ENCODE results near the gene SEC61A1. TPM values are rescaled to one million over a fixed set of nuclear protein-coding genes. Genes with fewer than 3 reads are reported as not detected.
A peak's percentile ranks its signal among the peaks of the same experiment; 100 is the strongest.

Gene SEC61A1
- total and polyA plus RNA-seq, 8 donors: 36.8 to 200 (median 80.7) TPM

- intact Hi-C loops (cut with DNase I; ENCODE audit: low total_unique reads): no loop called here
- 60 to 74% (median 66%) methylated on average over 7 of the region's 7 CpGs for WGBS, 5 donors
- Histone ChIP-seq H3K27me3 (no peaks in the 10 kb centered on the region), H3K4me1 (peaks cover 0 to 11% (median 9%) of the 10 kb centered on the region in 4 donors), H3K27ac (no peak overlapping the region), H3K36me3 (peaks cover 100% of the 10 kb centered on the region in 4 donors), H3K9me3 (no peaks in the 10 kb centered on the region), H3K4me3 (no peak overlapping the region)
- DNase-seq: no peak
- TF ChIP-seq CTCF (IDR thresholded peaks at IDR 0.05) (no peak), POLR2A (IDR thresholded peaks at IDR 0.05) (no peak), POLR2AphosphoS5 (IDR thresholded peaks at IDR 0.05) (no peak), EP300 (IDR thresholded peaks at IDR 0.05) (no peak)
Observed at GRCh38 chr3:128067489-128067888, 15.3 kb downstream of the SEC61A1 start.

- Histone ChIP-seq H3K27me3 (no peaks in the 10 kb centered on the region), H3K36me3 (peaks cover 97 to 100% (median 100%) of the 10 kb centered on the region in 4 donors), H3K4me3 (no peak overlapping the region), H3K27ac (no peak overlapping the region), H3K9me3 (no peaks in the 10 kb centered on the region), H3K4me1 (peaks cover 0 to 16% (median 15%) of the 10 kb centered on the region in 4 donors)
- TF ChIP-seq CTCF (IDR thresholded peaks at IDR 0.05) (peak in 4 of 7 experiments; percentile 22 to 45 (median 36)), POLR2AphosphoS5 (IDR thresholded peaks at IDR 0.05) (no peak), EP300 (IDR thresholded peaks at IDR 0.05) (no peak), POLR2A (IDR thresholded peaks at IDR 0.05) (no peak)
- DNase-seq: peak in 1 of 2 donors; percentile 62
- intact Hi-C loops (cut with DNase I; ENCODE audit: low total_unique reads): no loop called here
- WGBS, 5 donors: 75 to 91% (median 84%) methylated on average over 8 of the region's 8 CpGs
Observed at GRCh38 chr3:128068156-128068620, 16.0 kb downstream of the SEC61A1 start.

GRCh38 chr3:128069271-128069670, 17.0 kb downstream of the SEC61A1 start:
- no peak overlapping the region for H3K27ac ChIP-seq
- no peaks in the 10 kb centered on the region for H3K27me3 ChIP-seq
- 87 to 95% (median 90%) methylated on average over 15 of the region's 15 CpGs for WGBS, 5 donors
- no peak overlapping the region for H3K4me3 ChIP-seq
- intact Hi-C loops (cut with DNase I; ENCODE audit: low total_unique reads): no loop called here
- H3K36me3 ChIP-seq: peaks cover 87 to 97% (median 92%) of the 10 kb centered on the region in 4 donors
- no peaks in the 10 kb centered on the region for H3K9me3 ChIP-seq
- no peak for DNase-seq
- TF ChIP-seq CTCF (IDR thresholded peaks at IDR 0.05) (no peak), POLR2AphosphoS5 (IDR thresholded peaks at IDR 0.05) (no peak), POLR2A (IDR thresholded peaks at IDR 0.05) (no peak), EP300 (IDR thresholded peaks at IDR 0.05) (no peak)
- H3K4me1 ChIP-seq: peaks cover 0 to 20% (median 19%) of the 10 kb centered on the region in 4 donors

GRCh38 chr3:128070898-128071591, 18.8 kb downstream of the SEC61A1 start:
- intact Hi-C loops (cut with DNase I; ENCODE audit: low total_unique reads): loop anchor here (10.0 kb wide), 1 partner anchor 424 kb away; the partner anchor contains the start of gene GATA2
- H3K4me1 ChIP-seq: peaks cover 4 to 37% (median 33%) of the 10 kb centered on the region in 4 donors
- H3K27ac ChIP-seq: no peak overlapping the region
- DNase-seq: no peak
- no peaks in the 10 kb centered on the region for H3K9me3 ChIP-seq
- TF ChIP-seq EP300 (IDR thresholded peaks at IDR 0.05) (no peak), CTCF (IDR thresholded peaks at IDR 0.05) (no peak), POLR2AphosphoS5 (IDR thresholded peaks at IDR 0.05) (no peak), POLR2A (IDR thresholded peaks at IDR 0.05) (no peak)
- H3K36me3 ChIP-seq: peaks cover 69 to 79% (median 74%) of the 10 kb centered on the region in 4 donors
- 76 to 87% (median 84%) methylated on average over 8 to 13 of the region's 13 CpGs for WGBS, 5 donors
- H3K27me3 ChIP-seq: no peaks in the 10 kb centered on the region
- no peak overlapping the region for H3K4me3 ChIP-seq
